ENCODE data around the gene GPALPP1. TPM values are rescaled to one million over a fixed set of nuclear protein-coding genes. Genes with fewer than 3 reads are reported as not detected.
A peak's percentile ranks its signal among the peaks of the same experiment; 100 is the strongest.

The GPALPP1 gene
- total and polyA plus RNA-seq, 2 donors (not counting 1 experiment from before 2014, with no cell fraction given): 19.7 to 41.8 TPM

DNA sequence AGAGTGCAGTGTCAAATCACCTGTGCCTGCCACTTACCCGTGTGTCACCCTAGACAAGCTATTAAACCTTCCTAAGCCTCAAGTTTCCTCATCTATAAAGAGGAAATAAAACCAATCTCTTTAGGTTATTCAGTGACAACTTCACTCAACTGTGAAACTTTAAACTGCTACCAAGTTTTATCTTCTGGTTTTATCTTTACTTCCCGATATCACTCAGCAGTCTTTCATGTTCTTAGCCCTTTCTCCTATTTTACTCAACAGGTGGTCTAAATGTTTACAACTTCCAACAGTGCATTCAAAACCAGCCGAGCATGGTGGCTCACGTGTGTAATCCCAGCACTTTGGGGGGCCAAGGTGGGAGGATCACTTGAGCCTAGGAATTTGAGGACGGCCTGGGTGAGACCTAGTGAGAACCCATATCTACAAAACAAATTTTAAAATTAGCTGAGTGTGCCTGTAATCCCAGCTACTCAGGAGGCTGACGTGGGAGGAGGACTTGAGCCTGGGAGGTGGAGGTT lies 59.6 kb downstream of the GPALPP1 start:
- H3K4me3 ChIP-seq (ENCODE audit: control extremely low read depth in 1 of 5, extremely low read depth in 1 of 5, insufficient read depth in 1 of 5, low read depth in 2 of 5, low read length in 4 of 5): no peak overlapping the region
- no peaks in the 10 kb centered on the region for H3K9me3 Mint-ChIP-seq (ENCODE audit: insufficient read depth)

DNA sequence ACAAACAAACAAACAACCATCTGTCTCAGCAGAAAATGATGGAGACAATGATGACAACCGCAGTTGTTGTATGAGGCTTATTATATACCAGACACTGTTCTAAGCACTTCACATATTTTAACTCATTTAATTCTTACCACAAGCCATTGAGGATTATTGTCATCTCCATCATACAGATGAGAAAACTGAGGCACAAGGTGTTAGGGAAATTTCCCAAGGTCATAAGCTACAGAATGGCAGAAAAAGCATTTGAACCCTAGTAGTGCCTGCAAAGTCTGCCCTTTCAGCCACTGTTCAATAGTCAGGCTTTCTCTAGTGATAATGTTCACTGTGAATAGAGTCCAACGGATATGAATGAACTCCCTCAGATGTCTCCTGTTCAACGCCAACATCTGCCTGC lies 60.1 kb downstream of the GPALPP1 start:
- no peak overlapping the region for H3K9ac ChIP-seq (ENCODE audit: low read length)
- H3K36me3 ChIP-seq (replicated peaks in 1 of 2; ENCODE audit: control extremely low read depth in 1 of 2, control insufficient read depth in 1 of 2, extremely low read depth in 1 of 2, insufficient read depth in 2 of 2, low read length in 1 of 2): no peaks in the 10 kb centered on the region
- WGBS (ENCODE audit: insufficient coverage): 100% methylated on average over 2 of the region's 3 CpGs
- Mint-ChIP-seq H3K4me3 (no peak overlapping the region), H3K27ac (no peak overlapping the region), H3K9me3 (ENCODE audit: insufficient read depth) (no peaks in the 10 kb centered on the region), H3K4me1 (peaks cover 23% of the 10 kb centered on the region), H3K27me3 (peaks cover 28% of the 10 kb centered on the region)
- H3K79me2 ChIP-seq (ENCODE audit: control insufficient read depth, insufficient read depth, low read length): no peaks in the 10 kb centered on the region
- ATAC-seq (ENCODE audit: low read depth): no peak
- H3K4me3 ChIP-seq (ENCODE audit: control extremely low read depth in 1 of 5, extremely low read depth in 1 of 5, insufficient read depth in 1 of 5, low read depth in 2 of 5, low read length in 4 of 5): no peak overlapping the region
- H3K4me1 ChIP-seq (ENCODE audit: control insufficient read depth in 2 of 2, insufficient read depth in 2 of 2, low read length in 2 of 2): peaks cover 23 to 25% of the 10 kb centered on the region in 2 donors
- no peak for TF ChIP-seq EZH2 (IDR thresholded peaks at IDR 0.05; ENCODE audit: borderline replicate concordance, insufficient read depth, low read depth, low read length, poor library complexity, severe bottlenecking)
- TF ChIP-seq, protein P1, sequence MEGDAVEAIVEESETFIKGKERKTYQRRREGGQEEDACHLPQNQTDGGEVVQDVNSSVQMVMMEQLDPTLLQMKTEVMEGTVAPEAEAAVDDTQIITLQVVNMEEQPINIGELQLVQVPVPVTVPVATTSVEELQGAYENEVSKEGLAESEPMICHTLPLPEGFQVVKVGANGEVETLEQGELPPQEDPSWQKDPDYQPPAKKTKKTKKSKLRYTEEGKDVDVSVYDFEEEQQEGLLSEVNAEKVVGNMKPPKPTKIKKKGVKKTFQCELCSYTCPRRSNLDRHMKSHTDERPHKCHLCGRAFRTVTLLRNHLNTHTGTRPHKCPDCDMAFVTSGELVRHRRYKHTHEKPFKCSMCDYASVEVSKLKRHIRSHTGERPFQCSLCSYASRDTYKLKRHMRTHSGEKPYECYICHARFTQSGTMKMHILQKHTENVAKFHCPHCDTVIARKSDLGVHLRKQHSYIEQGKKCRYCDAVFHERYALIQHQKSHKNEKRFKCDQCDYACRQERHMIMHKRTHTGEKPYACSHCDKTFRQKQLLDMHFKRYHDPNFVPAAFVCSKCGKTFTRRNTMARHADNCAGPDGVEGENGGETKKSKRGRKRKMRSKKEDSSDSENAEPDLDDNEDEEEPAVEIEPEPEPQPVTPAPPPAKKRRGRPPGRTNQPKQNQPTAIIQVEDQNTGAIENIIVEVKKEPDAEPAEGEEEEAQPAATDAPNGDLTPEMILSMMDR (IDR thresholded peaks at IDR 0.05): no peak
- CTCF ChIA-PET: interaction anchor here (1.0 to 7.1 kb wide), 3 partner anchors 232 to 259 kb away, joined by 3 to 97 read pairs (median 76); no protein-coding TSS in a partner anchor
- intact Hi-C loops (cut with micrococcal nuclease): loop anchor here (5.0 kb wide), 1 partner anchor 443 kb away; no protein-coding TSS in a partner anchor
- peak overlapping the region; percentile 18 for H3K4me2 ChIP-seq (replicated peaks; ENCODE audit: low read depth, low read length, poor library complexity, severe bottlenecking)
- no peak for DNase-seq
- H4K20me1 ChIP-seq (ENCODE audit: control insufficient read depth, insufficient read depth, low read length, poor library complexity, severe bottlenecking): no peaks in the 10 kb centered on the region
- POLR2A ChIA-PET: no interaction called here
- H3K27ac ChIP-seq (ENCODE audit: low read length in 2 of 2): no peak overlapping the region
- no peak overlapping the region for H2AFZ ChIP-seq (ENCODE audit: insufficient read depth, low read depth, low read length, poor library complexity, severe bottlenecking)
- H3K9me3 ChIP-seq (ENCODE audit: control extremely low read depth in 1 of 3, control insufficient read depth in 2 of 3, insufficient read depth in 1 of 3, low read length in 2 of 3): no peaks in the 10 kb centered on the region
- peaks cover 0 to 5% (median 2%) of the 10 kb centered on the region in 4 experiments for H3K27me3 ChIP-seq (replicated peaks in 1 of 4; ENCODE audit: control extremely low read depth in 1 of 4, control insufficient read depth in 3 of 4, insufficient read depth in 4 of 4, low read length in 3 of 4)

More for the DNA sequence above, 59.6 kb downstream of the GPALPP1 start:
- peaks cover 23% of the 10 kb centered on the region for H3K4me1 Mint-ChIP-seq
- peaks cover 23 to 25% of the 10 kb centered on the region in 2 donors for H3K4me1 ChIP-seq (ENCODE audit: control insufficient read depth in 2 of 2, insufficient read depth in 2 of 2, low read length in 2 of 2)
- no peaks in the 10 kb centered on the region for H3K79me2 ChIP-seq (ENCODE audit: control insufficient read depth, insufficient read depth, low read length)
- H3K27ac Mint-ChIP-seq: peak overlapping the region; percentile 17
- no peak overlapping the region for H3K9ac ChIP-seq (ENCODE audit: low read length)
- H2AFZ ChIP-seq (ENCODE audit: insufficient read depth, low read depth, low read length, poor library complexity, severe bottlenecking): no peak overlapping the region
- ATAC-seq (ENCODE audit: low read depth) (peak; percentile 39), DNase-seq (peak; percentile 38)
- POLR2A ChIA-PET: no interaction called here
- no peak overlapping the region for H3K4me3 Mint-ChIP-seq
- H3K27me3 Mint-ChIP-seq: peaks cover 28% of the 10 kb centered on the region
- WGBS (ENCODE audit: insufficient coverage): 13% methylated on average over 1 of the region's 6 CpGs
- no peaks in the 10 kb centered on the region for H4K20me1 ChIP-seq (ENCODE audit: control insufficient read depth, insufficient read depth, low read length, poor library complexity, severe bottlenecking)
- H3K4me2 ChIP-seq (replicated peaks; ENCODE audit: low read depth, low read length, poor library complexity, severe bottlenecking): peak overlapping the region; percentile 18
- TF ChIP-seq, protein P1 (IDR thresholded peaks at IDR 0.05): no peak
- TF ChIP-seq EZH2 (IDR thresholded peaks at IDR 0.05; ENCODE audit: borderline replicate concordance, insufficient read depth, low read depth, low read length, poor library complexity, severe bottlenecking): no peak
- intact Hi-C loops (cut with micrococcal nuclease): loop anchor here (5.0 kb wide), 1 partner anchor 443 kb away; no protein-coding TSS in a partner anchor
- no peaks in the 10 kb centered on the region for H3K36me3 ChIP-seq (replicated peaks in 1 of 2; ENCODE audit: control extremely low read depth in 1 of 2, control insufficient read depth in 1 of 2, extremely low read depth in 1 of 2, insufficient read depth in 2 of 2, low read length in 1 of 2)
- peaks cover 0 to 4% (median 2%) of the 10 kb centered on the region in 4 experiments for H3K27me3 ChIP-seq (replicated peaks in 1 of 4; ENCODE audit: control extremely low read depth in 1 of 4, control insufficient read depth in 3 of 4, insufficient read depth in 4 of 4, low read length in 3 of 4)
- no peak overlapping the region for H3K27ac ChIP-seq (ENCODE audit: low read length in 2 of 2)
- CTCF ChIA-PET: interaction anchor here (0.6 to 7.1 kb wide), 5 partner anchors 11 to 275 kb away, joined by 3 to 97 read pairs (median 12); no protein-coding TSS in a partner anchor
- H3K9me3 ChIP-seq (ENCODE audit: control extremely low read depth in 1 of 3, control insufficient read depth in 2 of 3, insufficient read depth in 1 of 3, low read length in 2 of 3): no peaks in the 10 kb centered on the region

Data from B cell (primary cell).